ENCODE results near the gene RBFOX2. TPM values are rescaled to one million over a fixed set of nuclear protein-coding genes. Genes with fewer than 3 reads are reported as not detected.

RBFOX2 gene
- total and polyA plus RNA-seq, 2 experiments from 2014 or later, result 299 to 339 TPM

DNA sequence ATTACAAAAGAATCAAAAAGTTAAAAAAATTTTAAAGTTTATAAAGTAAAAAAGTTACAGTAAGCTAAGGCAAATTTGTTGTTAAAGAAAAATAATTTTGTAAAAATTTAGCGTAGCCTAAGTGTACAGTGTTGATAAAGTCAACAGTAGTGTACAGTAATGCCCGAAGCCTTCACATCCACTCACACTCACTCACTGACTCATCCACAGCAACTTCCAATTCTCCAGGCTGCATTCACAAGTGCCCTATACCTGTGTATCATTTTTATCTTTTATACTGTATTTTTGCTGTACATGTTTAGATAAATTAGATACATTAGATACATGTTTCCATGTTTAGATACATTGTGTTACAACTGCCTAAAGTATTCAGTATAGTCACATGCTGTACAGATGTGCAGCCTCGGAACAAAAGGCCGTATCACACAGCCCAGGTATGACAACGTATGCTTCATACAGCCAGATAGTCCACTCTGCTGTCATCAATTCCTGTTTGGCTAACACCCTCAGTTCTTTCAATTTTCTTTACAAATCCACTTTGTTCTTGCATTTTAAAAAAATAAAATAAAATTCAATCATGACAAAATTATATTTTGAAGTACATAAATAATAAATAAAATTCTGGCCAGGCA, 80.7 kb downstream of the RBFOX2 start:
- Histone ChIP-seq H3K4me1 (ENCODE audit: low read depth) (no peaks in the 10 kb centered on the region), H3K9me3 (ENCODE audit: low read depth) (no peaks in the 10 kb centered on the region)

DNA sequence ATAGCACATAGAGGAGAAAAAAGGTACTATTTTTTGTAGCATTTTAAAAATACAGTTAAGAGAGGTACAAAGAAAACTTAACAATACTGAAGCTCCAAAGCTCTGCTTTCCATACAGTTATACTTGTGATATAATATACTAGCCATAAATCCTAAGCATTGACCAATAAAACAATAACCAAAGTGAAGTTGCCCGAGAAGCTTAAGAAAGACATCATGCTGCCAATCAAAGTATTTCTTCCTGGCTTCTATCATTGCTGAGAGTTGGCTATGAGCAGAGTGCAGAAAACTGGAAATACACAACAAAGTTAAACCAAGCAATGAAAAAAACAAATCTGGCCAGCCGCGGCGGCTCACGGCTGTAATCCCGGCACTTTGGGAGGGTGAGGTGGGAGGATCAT, 84.2 kb downstream of the RBFOX2 start:
- no peak overlapping the region for H3K27ac ChIP-seq
- no peaks in the 10 kb centered on the region for H3K36me3 ChIP-seq
- H3K4me1 ChIP-seq (ENCODE audit: low read depth), result no peaks in the 10 kb centered on the region
- no peak for DNase-seq (ENCODE audit: low read depth in 1 of 2, low spot score in 1 of 2)
- no peaks in the 10 kb centered on the region for H3K9me3 ChIP-seq (ENCODE audit: low read depth)
- TF ChIP-seq, protein P1, sequence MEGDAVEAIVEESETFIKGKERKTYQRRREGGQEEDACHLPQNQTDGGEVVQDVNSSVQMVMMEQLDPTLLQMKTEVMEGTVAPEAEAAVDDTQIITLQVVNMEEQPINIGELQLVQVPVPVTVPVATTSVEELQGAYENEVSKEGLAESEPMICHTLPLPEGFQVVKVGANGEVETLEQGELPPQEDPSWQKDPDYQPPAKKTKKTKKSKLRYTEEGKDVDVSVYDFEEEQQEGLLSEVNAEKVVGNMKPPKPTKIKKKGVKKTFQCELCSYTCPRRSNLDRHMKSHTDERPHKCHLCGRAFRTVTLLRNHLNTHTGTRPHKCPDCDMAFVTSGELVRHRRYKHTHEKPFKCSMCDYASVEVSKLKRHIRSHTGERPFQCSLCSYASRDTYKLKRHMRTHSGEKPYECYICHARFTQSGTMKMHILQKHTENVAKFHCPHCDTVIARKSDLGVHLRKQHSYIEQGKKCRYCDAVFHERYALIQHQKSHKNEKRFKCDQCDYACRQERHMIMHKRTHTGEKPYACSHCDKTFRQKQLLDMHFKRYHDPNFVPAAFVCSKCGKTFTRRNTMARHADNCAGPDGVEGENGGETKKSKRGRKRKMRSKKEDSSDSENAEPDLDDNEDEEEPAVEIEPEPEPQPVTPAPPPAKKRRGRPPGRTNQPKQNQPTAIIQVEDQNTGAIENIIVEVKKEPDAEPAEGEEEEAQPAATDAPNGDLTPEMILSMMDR (IDR thresholded peaks at IDR 0.05; ENCODE audit: low read depth, low read length), result no peak
- no peak overlapping the region for H3K4me3 ChIP-seq
- H3K27me3 ChIP-seq, result no peaks in the 10 kb centered on the region

More for the DNA sequence above, 80.7 kb downstream of the RBFOX2 start:
- no peak for DNase-seq (ENCODE audit: low read depth in 1 of 2, low spot score in 1 of 2)
- H3K27ac ChIP-seq, result no peak overlapping the region
- TF ChIP-seq, protein P1 (IDR thresholded peaks at IDR 0.05; ENCODE audit: low read depth, low read length), result no peak
- no peaks in the 10 kb centered on the region for H3K27me3 ChIP-seq
- H3K36me3 ChIP-seq, result no peaks in the 10 kb centered on the region
- H3K4me3 ChIP-seq, result no peak overlapping the region

DNA sequence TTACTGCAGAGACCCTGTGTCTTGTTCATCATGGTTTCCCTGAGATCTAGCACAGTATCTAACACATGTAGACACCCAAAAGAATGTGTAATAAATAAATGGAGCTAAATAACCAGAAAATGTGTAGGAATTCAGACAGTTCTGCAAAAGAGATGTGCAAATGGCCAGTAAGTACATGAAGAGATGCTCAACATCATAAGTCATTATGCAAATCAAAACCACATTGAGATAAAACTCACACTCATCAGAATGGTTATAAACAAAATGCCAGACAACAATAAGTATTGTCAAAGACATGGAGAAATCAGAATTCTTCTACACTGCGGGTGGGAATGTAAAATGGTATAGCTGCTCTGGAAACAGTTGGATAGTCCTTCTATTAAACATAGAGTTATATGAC, 88.5 kb downstream of the RBFOX2 start:
- no peak for DNase-seq (ENCODE audit: low read depth in 1 of 2, low spot score in 1 of 2)
- TF ChIP-seq, protein P1 (IDR thresholded peaks at IDR 0.05; ENCODE audit: low read depth, low read length), result no peak
- Histone ChIP-seq H3K9me3 (ENCODE audit: low read depth) (no peaks in the 10 kb centered on the region), H3K27ac (no peak overlapping the region), H3K4me3 (no peak overlapping the region), H3K27me3 (no peaks in the 10 kb centered on the region), H3K4me1 (ENCODE audit: low read depth) (no peaks in the 10 kb centered on the region), H3K36me3 (peaks cover 3% of the 10 kb centered on the region)

DNA sequence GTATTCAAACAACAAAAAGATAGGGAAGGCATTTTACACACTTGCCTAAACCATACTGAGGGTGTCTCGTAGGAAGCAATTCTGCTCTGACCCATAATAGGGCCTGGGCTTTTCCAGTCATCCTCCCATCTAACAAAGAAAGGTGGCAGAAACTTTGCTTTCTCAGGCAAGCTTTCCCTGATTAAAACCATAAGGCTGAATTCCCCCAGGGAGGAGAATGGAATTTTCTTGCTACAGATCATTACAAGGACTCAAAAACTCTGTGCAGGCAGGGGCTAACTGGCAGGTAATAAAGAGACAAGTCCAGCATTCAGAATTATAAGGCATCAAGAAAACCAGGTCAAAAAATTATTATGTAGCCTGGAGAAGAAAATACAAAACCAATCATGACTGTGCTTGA, 90.4 kb downstream of the RBFOX2 start:
- TF ChIP-seq, protein P1 (IDR thresholded peaks at IDR 0.05; ENCODE audit: low read depth, low read length), result no peak
- no peaks in the 10 kb centered on the region for H3K4me1 ChIP-seq (ENCODE audit: low read depth)
- no peaks in the 10 kb centered on the region for H3K27me3 ChIP-seq
- no peaks in the 10 kb centered on the region for H3K9me3 ChIP-seq (ENCODE audit: low read depth)
- H3K36me3 ChIP-seq, result peaks cover 3% of the 10 kb centered on the region
- no peak for DNase-seq (ENCODE audit: low read depth in 1 of 2, low spot score in 1 of 2)
- peak overlapping the region; percentile 63 for H3K27ac ChIP-seq
- no peak overlapping the region for H3K4me3 ChIP-seq

DNA sequence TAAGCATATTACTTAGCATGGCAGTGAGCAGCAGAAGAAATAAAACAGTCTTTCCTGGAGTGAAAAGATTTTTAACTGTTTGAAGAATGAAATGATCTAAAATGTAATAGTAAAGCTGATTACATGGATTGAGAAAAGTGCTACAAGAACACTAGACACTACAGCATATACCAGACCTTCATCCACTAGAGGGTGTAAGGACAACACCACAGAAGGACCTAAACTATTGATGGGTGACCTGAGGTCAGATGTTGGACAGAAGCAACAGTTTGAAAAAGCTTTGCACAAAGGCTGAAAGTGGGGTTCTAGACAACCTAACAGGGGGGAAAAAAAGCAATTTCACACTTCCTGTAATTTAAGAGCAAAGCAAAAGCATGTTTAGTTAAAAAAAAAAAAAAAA, 97.7 kb downstream of the RBFOX2 start:
- TF ChIP-seq, protein P1 (IDR thresholded peaks at IDR 0.05; ENCODE audit: low read depth, low read length), result peak; percentile 75
- Histone ChIP-seq H3K4me1 (ENCODE audit: low read depth) (peaks cover 6% of the 10 kb centered on the region), H3K4me3 (no peak overlapping the region), H3K27ac (no peak overlapping the region), H3K27me3 (no peaks in the 10 kb centered on the region), H3K9me3 (ENCODE audit: low read depth) (no peaks in the 10 kb centered on the region), H3K36me3 (no peaks in the 10 kb centered on the region)
- DNase-seq (ENCODE audit: low read depth in 1 of 2, low spot score in 1 of 2), result peak; percentile 68 to 87

All from cardiac muscle cell (in vitro differentiated cells and primary cell).